Activated T-cell treated with anti-CD3 and anti-CD28 coated beads, Interleukin-2, amount 50 U/mL, for 72 hours (primary cell): ENCODE measurements around the gene ACACB. TPM values are rescaled to one million over a fixed set of nuclear protein-coding genes. Genes with fewer than 3 reads are reported as not detected.

ENCODE experiments used
- ATAC-seq, 2 donors: fragments of 150-1000 bp; cut with Tn5 transposase; replicated peaks in 1 of 2; 2 replicates each; pipeline ENCODE4 v1.10.0; 2021; ENCODE audit warnings: moderate library complexity in 2 of 2, mild to moderate bottlenecking in 1 of 2
- DNase-seq, 2 donors: peaks; one replicate each; pipeline ENCODE4 v3.0.0; 2021 to 2022; ENCODE audit warnings: mixed read lengths in 1 of 2
- H3K27ac Mint-ChIP-seq: one replicate; pipeline ENCODE4 v1.8.0; 2022; ENCODE audit warnings: mild to moderate bottlenecking, moderate library complexity, mixed read lengths
- H3K27me3 Mint-ChIP-seq: one replicate; pipeline ENCODE4 v1.8.0; 2022; ENCODE audit warnings: low read depth, mixed read lengths
- H3K36me3 Mint-ChIP-seq, 2 donors: one replicate each; pipeline ENCODE4 v1.8.0; 2022; ENCODE audit warnings: mixed read lengths in 2 of 2, mild to moderate bottlenecking in 1 of 2; ENCODE audit not compliant: insufficient read depth in 2 of 2
- H3K4me1 Mint-ChIP-seq: one replicate; pipeline ENCODE4 v1.8.0; 2022; ENCODE audit warnings: low read depth, mixed read lengths
- H3K4me3 Mint-ChIP-seq, 2 donors: one replicate each; pipeline ENCODE4 v1.8.0; 2022; ENCODE audit warnings: mild to moderate bottlenecking in 2 of 2, mixed read lengths in 2 of 2, moderate library complexity in 2 of 2
- H3K9me3 Mint-ChIP-seq, 2 donors: one replicate each; pipeline ENCODE4 v1.8.0; 2022; ENCODE audit warnings: mixed read lengths in 2 of 2
- total RNA-seq, 2 donors: library from RNA; stranded (reverse); gene quantifications; one replicate each; pipeline ENCODE4 v1.2.3, GENCODE V29; 2022

ACACB gene
- total RNA-seq, 2 donors from 2014 or later = 10.2 to 12.2 TPM

- peaks cover 10% of the 10 kb centered on the region for H3K4me1 Mint-ChIP-seq
Observed at GRCh38 chr12:109115404-109115757, 1.0 kb upstream of the ACACB start.

GRCh38 chr12:109116611-109116949 is 193 bp downstream of the ACACB start:
- Mint-ChIP-seq H3K27ac (no peak overlapping the region), H3K4me1 (peaks cover 7% of the 10 kb centered on the region), H3K9me3 (no peaks in the 10 kb centered on the region), H3K27me3 (no peaks in the 10 kb centered on the region), H3K4me3 (no peak overlapping the region), H3K36me3 (no peaks in the 10 kb centered on the region)
- DNase-seq (no peak), ATAC-seq (no peak)

More at GRCh38 chr12:109115404-109115757, 1.0 kb upstream of the ACACB start:
- no peaks in the 10 kb centered on the region for H3K9me3 Mint-ChIP-seq
- H3K36me3 Mint-ChIP-seq = no peaks in the 10 kb centered on the region
- DNase-seq = no peak
- no peaks in the 10 kb centered on the region for H3K27me3 Mint-ChIP-seq
- ATAC-seq = no peak
- H3K27ac Mint-ChIP-seq = no peak overlapping the region
- H3K4me3 Mint-ChIP-seq = no peak overlapping the region

- no peaks in the 10 kb centered on the region for H3K27me3 Mint-ChIP-seq
- no peak overlapping the region for H3K4me3 Mint-ChIP-seq
- ATAC-seq (no peak), DNase-seq (no peak)
- H3K27ac Mint-ChIP-seq = no peak overlapping the region
- no peaks in the 10 kb centered on the region for H3K36me3 Mint-ChIP-seq
- no peaks in the 10 kb centered on the region for H3K9me3 Mint-ChIP-seq
- peaks cover 1% of the 10 kb centered on the region for H3K4me1 Mint-ChIP-seq
Observed at GRCh38 chr12:109120095-109120494, 3.7 kb downstream of the ACACB start.

- H3K4me1 Mint-ChIP-seq = no peaks in the 10 kb centered on the region
- DNase-seq (no peak), ATAC-seq (no peak)
- no peaks in the 10 kb centered on the region for H3K27me3 Mint-ChIP-seq
- no peak overlapping the region for H3K27ac Mint-ChIP-seq
- H3K9me3 Mint-ChIP-seq = no peaks in the 10 kb centered on the region
- H3K36me3 Mint-ChIP-seq = no peaks in the 10 kb centered on the region
- no peak overlapping the region for H3K4me3 Mint-ChIP-seq
Observed at GRCh38 chr12:109120557-109120956, 4.2 kb downstream of the ACACB start.

- ATAC-seq (no peak), DNase-seq (no peak)
- Mint-ChIP-seq H3K36me3 (no peaks in the 10 kb centered on the region), H3K9me3 (no peaks in the 10 kb centered on the region), H3K27me3 (no peaks in the 10 kb centered on the region), H3K27ac (no peak overlapping the region), H3K4me1 (no peaks in the 10 kb centered on the region), H3K4me3 (no peak overlapping the region)
Observed at GRCh38 chr12:109121346-109121880, 5.0 kb downstream of the ACACB start.

- H3K27me3 Mint-ChIP-seq = no peaks in the 10 kb centered on the region
- no peak overlapping the region for H3K4me3 Mint-ChIP-seq
- ATAC-seq (no peak), DNase-seq (no peak)
- no peaks in the 10 kb centered on the region for H3K4me1 Mint-ChIP-seq
- H3K27ac Mint-ChIP-seq = no peak overlapping the region
- H3K36me3 Mint-ChIP-seq = no peaks in the 10 kb centered on the region
- H3K9me3 Mint-ChIP-seq = no peaks in the 10 kb centered on the region
Observed at GRCh38 chr12:109124878-109125648, 8.7 kb downstream of the ACACB start.

GRCh38 chr12:109125791-109126190 is 9.4 kb downstream of the ACACB start:
- Mint-ChIP-seq H3K27me3 (no peaks in the 10 kb centered on the region), H3K4me3 (no peak overlapping the region)

GRCh38 chr12:109126784-109127183 is 10.4 kb downstream of the ACACB start:
- ATAC-seq (no peak), DNase-seq (no peak)
- no peak overlapping the region for H3K4me3 Mint-ChIP-seq
- no peaks in the 10 kb centered on the region for H3K36me3 Mint-ChIP-seq
- H3K9me3 Mint-ChIP-seq = no peaks in the 10 kb centered on the region
- H3K4me1 Mint-ChIP-seq = no peaks in the 10 kb centered on the region
- no peak overlapping the region for H3K27ac Mint-ChIP-seq
- no peaks in the 10 kb centered on the region for H3K27me3 Mint-ChIP-seq

More at GRCh38 chr12:109125791-109126190, 9.4 kb downstream of the ACACB start:
- Mint-ChIP-seq H3K4me1 (no peaks in the 10 kb centered on the region), H3K27ac (no peak overlapping the region), H3K9me3 (no peaks in the 10 kb centered on the region), H3K36me3 (no peaks in the 10 kb centered on the region)
- DNase-seq (no peak), ATAC-seq (no peak)

- no peaks in the 10 kb centered on the region for H3K36me3 Mint-ChIP-seq
- H3K27ac Mint-ChIP-seq = no peak overlapping the region
- no peaks in the 10 kb centered on the region for H3K4me1 Mint-ChIP-seq
- no peaks in the 10 kb centered on the region for H3K27me3 Mint-ChIP-seq
- DNase-seq = no peak
- no peak for ATAC-seq
- H3K9me3 Mint-ChIP-seq = no peaks in the 10 kb centered on the region
- H3K4me3 Mint-ChIP-seq = no peak overlapping the region
Observed at GRCh38 chr12:109127533-109128242, 11.3 kb downstream of the ACACB start.

- DNase-seq (no peak), ATAC-seq (no peak)
- H3K4me3 Mint-ChIP-seq = no peak overlapping the region
- no peaks in the 10 kb centered on the region for H3K36me3 Mint-ChIP-seq
- no peaks in the 10 kb centered on the region for H3K4me1 Mint-ChIP-seq
- H3K27me3 Mint-ChIP-seq = no peaks in the 10 kb centered on the region
- peaks cover 0 to under 1% of the 10 kb centered on the region in 2 donors for H3K9me3 Mint-ChIP-seq
- H3K27ac Mint-ChIP-seq = no peak overlapping the region
Observed at GRCh38 chr12:109130297-109131153, 14.1 kb downstream of the ACACB start.

GRCh38 chr12:109131154-109132050 is 15.0 kb downstream of the ACACB start:
- Mint-ChIP-seq H3K9me3 (peaks cover 0 to 1% of the 10 kb centered on the region in 2 donors), H3K36me3 (no peaks in the 10 kb centered on the region), H3K27me3 (no peaks in the 10 kb centered on the region), H3K27ac (no peak overlapping the region), H3K4me1 (no peaks in the 10 kb centered on the region), H3K4me3 (no peak overlapping the region)
- no peak for ATAC-seq
- DNase-seq = no peak

- no peak for ATAC-seq
- Mint-ChIP-seq H3K36me3 (no peaks in the 10 kb centered on the region), H3K27ac (no peak overlapping the region), H3K4me1 (no peaks in the 10 kb centered on the region), H3K4me3 (no peak overlapping the region), H3K27me3 (no peaks in the 10 kb centered on the region), H3K9me3 (peaks cover 2 to 5% of the 10 kb centered on the region in 2 donors)
- no peak for DNase-seq
Observed at GRCh38 chr12:109134186-109134917, 18.0 kb downstream of the ACACB start.
